Vagina (tissue), 2 donors: ENCODE data around the gene TEAD4. TPM values are rescaled to one million over a fixed set of nuclear protein-coding genes. Genes with fewer than 3 reads are reported as not detected.

ENCODE experiments used
- DNase-seq, 2 donors: peaks; one replicate each; pipeline ENCODE4 v3.0.0-alpha.2; 2017; ENCODE audit errors: extremely low spot score in 2 of 2
- H3K27ac ChIP-seq: fragments of 200-600 bp; sonication (generic); one replicate; pipeline ENCODE4 v1.5.1; 2019
- H3K27me3 ChIP-seq: fragments of 200-600 bp; sonication (generic); one replicate; pipeline ENCODE4 v1.5.1; 2019
- H3K36me3 ChIP-seq, 2 donors: fragments of 200-600 bp; sonication (generic); one replicate each; pipeline ENCODE4 v1.5.1; 2017 to 2019
- H3K4me1 ChIP-seq: fragments of 200-600 bp; sonication (generic); one replicate; pipeline ENCODE4 v1.5.1; 2019
- H3K4me3 ChIP-seq, 2 donors: fragments of 200-600 bp; sonication (generic); 1 replicate in 1 of 2; 2 replicates in 1 of 2; pipeline ENCODE4 v1.5.1; 2016 to 2019
- H3K9me3 ChIP-seq: fragments of 200-600 bp; sonication (generic); one replicate; pipeline ENCODE4 v1.5.1; 2019
- CTCF ChIP-seq, 3 experiments: fragments of 450-650 bp in 2 of 3; fragments of 200-600 bp in 1 of 3; sonication (generic) in 1 of 3; IDR thresholded peaks; one replicate each; pipeline ENCODE4 v1.5.1; 2017 to 2019; ENCODE audit warnings: antibody characterized with exemption in 3 of 3, mild to moderate bottlenecking in 2 of 3, moderate library complexity in 2 of 3
- POLR2A ChIP-seq, 2 donors: fragments of 450-650 bp; IDR thresholded peaks; one replicate each; pipeline ENCODE4 v1.6.1; 2017; ENCODE audit warnings: antibody characterized with exemption in 2 of 2, mild to moderate bottlenecking in 2 of 2, moderate library complexity in 2 of 2
- POLR2AphosphoS5 ChIP-seq, 2 donors: sonication (generic); formaldehyde crosslinking; IDR thresholded peaks; one replicate each; pipeline ENCODE4 v1.9.0; 2017; ENCODE audit warnings: antibody characterized with exemption in 2 of 2, mild to moderate bottlenecking in 2 of 2, low read depth in 1 of 2; ENCODE audit not compliant: insufficient read depth in 1 of 2
- intact Hi-C: fragments of 100-400 bp; cut with DNase I; formaldehyde crosslinking; loops from one replicate; pipeline ENCODE4 v1.15.1; 2023
- small RNA-seq: library from RNA; depleted of rRNA; stranded (forward); fragments of <200 nt; gene quantifications from one replicate; pipeline ENCODE3, GENCODE V24; 2016
- total RNA-seq: library from RNA; depleted of rRNA; stranded (reverse); fragments of >200 nt; gene quantifications from one replicate; pipeline ENCODE4 v1.2.3, GENCODE V29; 2016

Gene TEAD4
- total RNA-seq, 1 donor from 2014 or later, result 18.7 TPM

- Histone ChIP-seq H3K4me1 (peaks cover 47% of the 10 kb centered on the region), H3K27ac (no peak overlapping the region), H3K27me3 (no peaks in the 10 kb centered on the region), H3K4me3 (no peak overlapping the region), H3K9me3 (no peaks in the 10 kb centered on the region), H3K36me3 (no peaks in the 10 kb centered on the region)
- no peak for TF ChIP-seq CTCF (IDR thresholded peaks at IDR 0.05)
- no peak for TF ChIP-seq POLR2AphosphoS5 (IDR thresholded peaks at IDR 0.05; ENCODE audit: insufficient read depth in 1 of 2, low read depth in 1 of 2)
- no peak for TF ChIP-seq POLR2A (IDR thresholded peaks at IDR 0.05)
- intact Hi-C loops, result no loop called here
- DNase-seq, result no peak
Measured at GRCh38 chr12:3089588-3089987, 130.4 kb downstream of the TEAD4 start.

Small RNAs within 50 kb of the gene (small RNA-seq; reads per million reads assigned to genes)
- not detected for gene RNU6-1315P

Other genes with a start within 250 kb of the TEAD4 start
- gene FKBP4, start 164.4 kb upstream of the TEAD4 start, total RNA-seq, result 45.9 TPM
- 30.4 TPM for gene ITFG2, start 146.7 kb upstream of the TEAD4 start, total RNA-seq
- gene NRIP2, start 124.4 kb upstream of the TEAD4 start, total RNA-seq, result 1.2 TPM
- not detected for gene TEX52, start 102.4 kb upstream of the TEAD4 start, total RNA-seq
- 8.1 TPM for gene FOXM1, start 82.2 kb upstream of the TEAD4 start, total RNA-seq
- 13.8 TPM for gene RHNO1, start 82.2 kb upstream of the TEAD4 start, total RNA-seq
- 30.4 TPM for gene TULP3, start 68.5 kb upstream of the TEAD4 start, total RNA-seq
- 32.2 TPM for gene TSPAN9, start 118.0 kb downstream of the TEAD4 start, total RNA-seq